GM23338 (cell line): Measurements from ENCODE around the gene FTHL17.

Experiments used
- CREB1 ChIP-seq: fragments of 250-450 bp; sonication (Bioruptor Pico); IDR thresholded peaks from 2 replicates; pipeline ENCODE4 v1.5.0; 2020; ENCODE audit warnings: low read depth, mild to moderate bottlenecking, moderate library complexity
- ETS1 ChIP-seq: IDR thresholded peaks from 2 replicates; pipeline ENCODE4 v1.6.1; 2016; ENCODE audit warnings: antibody characterized with exemption
- EZH2 ChIP-seq: fragments of 200-600 bp; sonication (generic); IDR thresholded peaks from one replicate; pipeline ENCODE4 v1.8.0; 2017; ENCODE audit warnings: antibody characterized with exemption, mild to moderate bottlenecking, low read depth; ENCODE audit not compliant: unreplicated experiment
- EZH2phosphoT487 ChIP-seq: fragments of 200-600 bp; sonication (generic); IDR thresholded peaks from one replicate; pipeline ENCODE4 v1.8.1; 2018; ENCODE audit warnings: antibody characterized with exemption; ENCODE audit not compliant: unreplicated experiment
- JUNB ChIP-seq: IDR thresholded peaks from one replicate; pipeline ENCODE4 v1.6.1; 2016; ENCODE audit warnings: antibody characterized with exemption; ENCODE audit not compliant: unreplicated experiment
- NANOG ChIP-seq: IDR thresholded peaks from 2 replicates; pipeline ENCODE4 v1.6.1; 2016; ENCODE audit warnings: antibody characterized with exemption, borderline replicate concordance
- POLR2AphosphoS5 ChIP-seq: IDR thresholded peaks from 2 replicates; pipeline ENCODE4 v1.6.1; 2016; ENCODE audit warnings: antibody characterized with exemption, low read depth
- REST ChIP-seq: IDR thresholded peaks from one replicate; pipeline ENCODE4 v1.6.1; 2018; ENCODE audit warnings: antibody characterized with exemption; ENCODE audit not compliant: unreplicated experiment
- STAT1 ChIP-seq: IDR thresholded peaks from one replicate; pipeline ENCODE4 v1.6.1; 2016; ENCODE audit warnings: antibody characterized with exemption; ENCODE audit not compliant: unreplicated experiment
- TF ChIP-seq, protein P1 (sequence below), 2 experiments: fragments of 200-600 bp in 1 of 2; sonication (generic) in 1 of 2; conservative IDR thresholded peaks; 2 replicates each; pipeline versions ENCODE4 v1.5.1 to v1.6.1; 2016 to 2017; ENCODE audit warnings: antibody characterized with exemption in 2 of 2, low read depth in 2 of 2, mild to moderate bottlenecking in 2 of 2, moderate library complexity in 1 of 2

DNA sequence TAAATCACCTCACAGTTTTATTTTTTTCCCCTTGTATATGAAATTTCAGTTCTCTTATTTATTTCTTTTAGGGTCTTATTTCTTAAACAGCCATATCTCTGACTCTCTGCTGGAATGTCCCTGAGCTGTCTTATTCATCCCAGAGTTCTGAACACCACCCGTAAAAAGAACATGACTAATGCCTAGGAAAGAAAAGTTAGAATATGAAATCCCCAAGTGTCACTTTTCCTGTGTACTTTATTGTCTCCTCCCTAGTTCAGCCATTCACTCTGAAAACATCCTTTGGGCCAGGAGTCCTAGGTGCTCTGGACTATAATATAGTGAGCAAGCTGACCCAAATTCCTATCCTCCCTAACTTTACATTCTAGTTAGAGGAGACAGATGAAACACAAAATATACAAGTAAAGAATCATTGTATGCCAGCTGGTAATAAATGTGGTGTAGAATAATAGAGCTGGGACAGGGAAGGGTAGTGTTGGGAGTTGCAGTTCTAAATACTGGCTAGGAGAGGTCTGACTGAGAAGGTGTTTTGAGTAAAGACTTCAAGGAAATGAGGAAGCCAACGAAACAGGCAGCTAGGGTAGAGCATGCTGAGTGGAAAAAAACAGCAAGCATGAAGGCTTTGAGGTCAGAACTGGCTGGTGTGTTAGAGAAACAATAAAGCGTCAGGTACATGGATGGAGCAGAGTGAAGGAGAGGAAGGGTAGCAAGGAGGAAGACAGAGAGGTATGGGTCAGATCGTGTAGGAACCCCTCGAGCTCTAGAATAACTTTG lies 40.6 kb upstream of the FTHL17 start:
- TF ChIP-seq, protein P1, sequence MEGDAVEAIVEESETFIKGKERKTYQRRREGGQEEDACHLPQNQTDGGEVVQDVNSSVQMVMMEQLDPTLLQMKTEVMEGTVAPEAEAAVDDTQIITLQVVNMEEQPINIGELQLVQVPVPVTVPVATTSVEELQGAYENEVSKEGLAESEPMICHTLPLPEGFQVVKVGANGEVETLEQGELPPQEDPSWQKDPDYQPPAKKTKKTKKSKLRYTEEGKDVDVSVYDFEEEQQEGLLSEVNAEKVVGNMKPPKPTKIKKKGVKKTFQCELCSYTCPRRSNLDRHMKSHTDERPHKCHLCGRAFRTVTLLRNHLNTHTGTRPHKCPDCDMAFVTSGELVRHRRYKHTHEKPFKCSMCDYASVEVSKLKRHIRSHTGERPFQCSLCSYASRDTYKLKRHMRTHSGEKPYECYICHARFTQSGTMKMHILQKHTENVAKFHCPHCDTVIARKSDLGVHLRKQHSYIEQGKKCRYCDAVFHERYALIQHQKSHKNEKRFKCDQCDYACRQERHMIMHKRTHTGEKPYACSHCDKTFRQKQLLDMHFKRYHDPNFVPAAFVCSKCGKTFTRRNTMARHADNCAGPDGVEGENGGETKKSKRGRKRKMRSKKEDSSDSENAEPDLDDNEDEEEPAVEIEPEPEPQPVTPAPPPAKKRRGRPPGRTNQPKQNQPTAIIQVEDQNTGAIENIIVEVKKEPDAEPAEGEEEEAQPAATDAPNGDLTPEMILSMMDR (conservative IDR thresholded peaks at IDR 0.05; ENCODE audit: low read depth in 2 of 2): no peak
- TF ChIP-seq EZH2 (no peak), STAT1 (no peak), EZH2phosphoT487 (no peak), POLR2AphosphoS5 (no peak), JUNB (no peak), ETS1 (no peak), REST (no peak), CREB1 (no peak), NANOG (no peak)
